Inferior parietal cortex (tissue), 1 donor: ENCODE measurements around the gene SLC25A10.

Source experiments
- DNase-seq: peaks from one replicate; pipeline ENCODE4 v3.0.0-alpha.2; 2016; ENCODE audit errors: extremely low spot score

The SLC25A10 gene

GRCh38 chr17:81686614-81687013 is 25.5 kb upstream of the SLC25A10 start:
- DNase-seq: no peak

GRCh38 chr17:81687770-81688541 is 24.1 kb upstream of the SLC25A10 start:
- no peak for DNase-seq

- DNase-seq: no peak
Measured at GRCh38 chr17:81688616-81689015, 23.5 kb upstream of the SLC25A10 start.

GRCh38 chr17:81690066-81690465 is 22.0 kb upstream of the SLC25A10 start:
- no peak for DNase-seq

- DNase-seq: no peak
Measured at GRCh38 chr17:81690549-81690948, 21.5 kb upstream of the SLC25A10 start.

GRCh38 chr17:81691196-81691595 is 20.9 kb upstream of the SLC25A10 start:
- DNase-seq: no peak

GRCh38 chr17:81691608-81692007 is 20.5 kb upstream of the SLC25A10 start:
- DNase-seq: no peak

GRCh38 chr17:81693509-81694210 is 18.4 kb upstream of the SLC25A10 start:
- no peak for DNase-seq

- no peak for DNase-seq
Measured at GRCh38 chr17:81694810-81695209, 17.3 kb upstream of the SLC25A10 start.

- no peak for DNase-seq
Measured at GRCh38 chr17:81695211-81695610, 16.9 kb upstream of the SLC25A10 start.

- DNase-seq: no peak
Measured at GRCh38 chr17:81695801-81696200, 16.3 kb upstream of the SLC25A10 start.

GRCh38 chr17:81696218-81696941 is 15.7 kb upstream of the SLC25A10 start:
- no peak for DNase-seq

GRCh38 chr17:81697261-81698044 is 14.6 kb upstream of the SLC25A10 start:
- no peak for DNase-seq

GRCh38 chr17:81700353-81701287 is 11.5 kb upstream of the SLC25A10 start:
- no peak for DNase-seq

GRCh38 chr17:81701288-81702071 is 10.6 kb upstream of the SLC25A10 start:
- no peak for DNase-seq

- peak; percentile 99 for DNase-seq
Measured at GRCh38 chr17:81702934-81703746, 8.9 kb upstream of the SLC25A10 start, which contains the start of gene MRPL12. Gene MRPL12, plus strand, starts transcription at chr17:81703367. Its CDS starts 135 bp downstream, at chr17:81703502.

- no peak for DNase-seq
Measured at GRCh38 chr17:81703747-81704654, 8.1 kb upstream of the SLC25A10 start.
